HuH-7 (cell line): ENCODE measurements around the gene NSD2.

Experiments used
- DNase-seq: peaks from one replicate; pipeline ENCODE4 v3.0.0; 2011; ENCODE audit warnings: low spot score

The NSD2 gene

DNA sequence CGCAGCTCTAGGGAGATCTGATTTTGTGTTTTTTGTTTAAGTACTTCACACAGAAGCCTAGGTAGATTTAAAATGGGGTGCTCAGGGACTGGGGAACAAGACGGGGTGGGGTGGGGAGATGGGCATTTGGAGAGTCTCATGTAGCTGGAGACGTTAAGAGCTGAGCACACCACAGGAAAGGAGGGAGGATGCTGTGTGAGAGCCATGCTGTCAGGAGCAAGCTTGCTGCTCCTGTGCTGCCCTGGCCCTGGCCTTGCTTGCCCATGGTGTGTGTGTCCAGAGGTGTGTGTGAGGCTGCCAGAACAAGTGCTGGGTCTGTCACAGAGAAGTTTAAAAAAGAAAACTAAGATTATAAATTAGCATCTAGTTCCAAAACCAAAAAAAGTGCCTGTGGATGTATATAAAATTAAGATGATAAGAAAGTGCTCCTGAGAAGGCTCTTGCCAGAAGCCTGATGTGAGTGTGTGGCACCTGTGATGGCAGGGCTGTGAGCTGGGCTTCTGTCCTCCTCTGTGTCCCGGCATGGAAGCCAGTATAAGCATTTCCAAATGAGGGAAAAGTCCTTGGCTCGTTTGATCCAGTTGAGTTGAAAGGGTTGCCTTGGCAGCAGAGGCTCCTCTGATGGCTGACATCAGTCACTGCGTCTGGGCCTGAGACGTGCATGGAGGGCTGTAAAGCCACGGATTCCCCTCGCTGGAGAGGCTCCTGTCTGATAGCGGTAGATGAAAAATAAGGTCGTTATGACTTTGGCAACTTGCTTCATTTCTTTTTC, 74.1 kb downstream of the NSD2 start:
- no peak for DNase-seq

DNA sequence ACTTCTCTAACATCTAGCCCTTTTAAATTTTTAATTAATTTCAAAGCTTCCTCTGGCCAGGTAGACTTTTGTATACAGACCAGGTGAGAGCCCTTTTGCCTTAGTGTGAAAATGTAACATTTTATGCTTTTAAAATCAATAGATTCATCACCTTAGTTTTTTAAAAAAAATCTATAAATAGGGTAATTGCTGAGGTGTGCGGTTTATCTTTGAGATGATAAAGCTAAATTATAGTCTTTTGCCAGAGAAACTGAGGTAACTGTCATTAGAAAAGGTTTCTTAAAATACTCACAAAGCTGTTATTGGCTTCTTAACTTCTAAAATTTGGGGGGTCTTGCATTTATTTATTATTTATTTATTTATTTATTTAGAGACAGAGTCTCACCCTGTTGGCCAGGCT, 74.7 kb downstream of the NSD2 start:
- DNase-seq, result no peak

DNA sequence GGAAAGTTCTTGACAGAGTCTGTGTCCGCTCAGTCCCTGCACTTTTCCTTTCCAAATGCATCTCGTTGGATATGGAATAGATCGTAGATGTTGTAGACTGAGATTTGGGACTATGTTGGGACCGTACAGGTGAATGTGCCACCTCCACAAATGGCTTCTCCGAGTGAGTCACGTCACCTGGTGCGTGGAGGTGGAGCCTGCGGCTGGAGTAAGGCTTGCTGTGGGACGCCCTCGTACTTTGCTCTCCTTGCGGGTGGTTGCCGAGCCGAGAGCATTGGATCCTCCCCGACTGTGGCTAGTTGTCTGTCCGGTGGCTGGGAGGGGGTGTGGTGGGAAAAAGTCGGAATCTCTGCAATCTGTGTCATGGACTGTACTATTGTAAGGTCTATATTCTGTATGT, 77.0 kb downstream of the NSD2 start:
- no peak for DNase-seq

DNA sequence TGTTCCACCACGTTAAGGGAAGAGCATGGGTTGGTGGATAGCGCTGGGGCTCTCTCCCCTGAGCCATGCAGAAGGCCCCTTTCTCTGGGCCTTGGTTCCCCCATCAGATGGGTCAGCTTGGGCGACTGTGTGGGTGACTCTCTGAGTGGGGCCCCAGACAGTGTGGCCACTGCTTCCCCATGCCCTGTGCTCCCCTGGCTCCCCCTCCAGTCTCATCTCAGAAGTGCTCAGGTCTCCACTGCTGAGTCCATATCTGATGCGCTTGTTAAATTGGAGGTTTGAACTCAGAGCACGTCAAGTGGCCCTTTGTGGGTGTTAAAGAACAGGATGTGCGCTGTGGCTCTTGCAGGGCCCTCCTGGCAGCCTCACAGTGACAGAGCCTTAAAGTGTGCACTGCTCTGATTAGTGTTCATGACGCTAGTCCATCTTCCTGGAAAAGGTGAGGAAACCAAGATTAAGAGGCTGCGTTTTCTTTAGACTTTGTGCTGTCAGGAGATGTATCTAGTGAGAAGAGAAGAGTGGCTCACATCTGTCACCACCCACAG, 77.8 kb downstream of the NSD2 start:
- no peak for DNase-seq

DNA sequence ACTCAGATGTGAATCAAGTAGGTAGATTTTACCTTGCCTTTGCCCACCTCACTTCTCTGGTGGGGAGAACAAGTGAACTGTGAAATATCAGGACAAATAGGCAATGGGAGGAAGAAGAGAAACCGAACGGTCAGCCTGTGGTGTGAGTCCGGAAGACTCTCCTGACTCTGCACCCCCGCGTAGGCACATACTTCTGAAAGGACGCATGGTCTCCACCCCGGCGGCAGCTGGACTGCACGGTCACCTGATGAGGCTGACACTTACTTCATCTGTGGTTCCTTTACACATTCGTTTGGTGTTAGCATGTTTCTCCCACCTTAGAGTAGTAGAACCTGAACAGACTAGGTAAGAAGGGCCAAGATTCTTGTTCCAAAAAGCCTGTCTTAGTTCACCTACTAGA, 79.2 kb downstream of the NSD2 start:
- no peak for DNase-seq

DNA sequence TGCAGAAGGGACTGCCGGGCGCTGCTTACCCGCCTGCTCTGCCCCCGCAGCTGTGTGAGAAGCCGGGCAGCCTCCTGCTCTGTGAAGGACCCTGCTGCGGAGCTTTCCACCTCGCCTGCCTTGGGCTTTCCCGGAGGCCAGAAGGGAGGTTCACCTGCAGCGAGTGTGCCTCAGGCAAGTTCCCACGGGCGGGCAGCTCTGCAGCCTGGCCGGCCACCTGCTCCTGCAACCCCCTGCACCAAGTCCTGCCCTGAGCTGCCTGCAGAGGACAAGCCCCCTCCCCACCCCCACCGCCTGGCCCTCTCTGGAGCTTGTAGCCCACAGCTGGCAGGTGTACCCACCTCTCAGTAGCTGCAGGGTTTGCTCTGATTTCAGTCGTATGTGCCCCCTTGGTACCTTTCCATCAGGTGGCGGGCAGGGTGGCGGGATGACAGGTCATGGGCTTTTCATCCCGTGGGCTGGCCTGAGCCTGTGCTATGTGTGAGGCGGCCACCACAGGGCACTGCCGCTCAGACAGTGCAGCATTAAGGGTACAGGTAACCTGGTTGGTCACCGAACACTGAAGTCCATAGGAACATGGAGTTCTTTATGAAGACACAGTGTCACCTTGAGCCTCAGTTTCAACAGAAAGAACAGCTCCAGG, 81.0 kb downstream of the NSD2 start:
- DNase-seq, result no peak

DNA sequence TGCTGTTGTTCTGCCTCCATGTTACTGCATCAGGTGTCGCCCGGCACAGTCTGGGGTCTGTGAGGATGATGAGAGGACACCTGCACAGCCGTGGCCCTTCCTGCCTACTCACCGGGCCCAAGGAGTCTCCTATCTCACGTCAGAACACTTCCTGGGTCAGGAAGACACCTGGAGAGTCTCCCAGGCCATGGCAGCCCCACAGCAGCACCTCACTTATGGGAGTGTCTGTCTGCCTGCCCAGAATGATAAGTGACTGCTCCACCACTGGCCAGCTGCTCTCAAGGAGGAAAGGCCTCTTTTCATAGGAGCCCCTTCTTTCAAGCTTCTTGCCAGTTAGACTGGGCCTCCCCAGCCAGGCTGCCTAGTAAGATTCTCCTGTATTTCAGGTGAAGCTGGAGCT, 81.5 kb downstream of the NSD2 start:
- DNase-seq, result no peak

DNA sequence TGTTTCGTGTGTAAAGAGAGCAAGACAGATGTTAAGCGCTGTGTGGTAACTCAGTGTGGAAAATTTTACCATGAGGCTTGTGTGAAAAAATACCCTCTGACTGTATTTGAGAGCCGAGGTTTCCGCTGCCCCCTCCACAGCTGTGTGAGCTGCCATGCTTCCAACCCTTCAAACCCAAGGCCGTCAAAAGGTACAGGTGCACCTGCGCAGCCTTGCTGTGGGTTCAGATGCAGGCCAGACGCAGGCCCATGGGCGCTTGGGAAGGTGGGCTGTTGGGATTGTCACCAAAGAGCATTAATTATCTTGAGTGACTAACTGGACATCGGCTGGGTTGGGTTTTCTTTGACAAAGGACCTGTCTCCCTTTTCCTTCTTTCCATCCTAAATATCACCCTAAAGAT, 82.1 kb downstream of the NSD2 start:
- no peak for DNase-seq

DNA sequence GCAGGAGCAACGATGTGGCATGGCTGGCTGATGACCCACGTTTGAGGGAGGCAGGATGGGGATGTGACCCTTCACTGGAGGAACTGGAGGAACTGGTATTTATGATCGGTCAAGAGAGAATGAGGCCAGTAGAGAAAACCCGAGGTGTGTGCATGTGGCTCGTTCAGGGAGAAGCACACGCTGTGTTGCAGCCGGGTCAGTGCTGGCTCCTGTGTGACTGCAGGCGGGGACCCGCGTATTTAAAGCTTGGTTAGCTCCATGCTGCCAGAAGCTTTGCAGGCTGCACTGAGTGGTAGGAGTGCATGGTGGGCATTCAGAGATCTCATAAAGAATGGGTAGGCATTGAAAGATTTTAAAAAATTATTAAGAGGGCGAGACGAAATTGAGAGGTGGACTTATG, 85.4 kb downstream of the NSD2 start:
- DNase-seq, result no peak

DNA sequence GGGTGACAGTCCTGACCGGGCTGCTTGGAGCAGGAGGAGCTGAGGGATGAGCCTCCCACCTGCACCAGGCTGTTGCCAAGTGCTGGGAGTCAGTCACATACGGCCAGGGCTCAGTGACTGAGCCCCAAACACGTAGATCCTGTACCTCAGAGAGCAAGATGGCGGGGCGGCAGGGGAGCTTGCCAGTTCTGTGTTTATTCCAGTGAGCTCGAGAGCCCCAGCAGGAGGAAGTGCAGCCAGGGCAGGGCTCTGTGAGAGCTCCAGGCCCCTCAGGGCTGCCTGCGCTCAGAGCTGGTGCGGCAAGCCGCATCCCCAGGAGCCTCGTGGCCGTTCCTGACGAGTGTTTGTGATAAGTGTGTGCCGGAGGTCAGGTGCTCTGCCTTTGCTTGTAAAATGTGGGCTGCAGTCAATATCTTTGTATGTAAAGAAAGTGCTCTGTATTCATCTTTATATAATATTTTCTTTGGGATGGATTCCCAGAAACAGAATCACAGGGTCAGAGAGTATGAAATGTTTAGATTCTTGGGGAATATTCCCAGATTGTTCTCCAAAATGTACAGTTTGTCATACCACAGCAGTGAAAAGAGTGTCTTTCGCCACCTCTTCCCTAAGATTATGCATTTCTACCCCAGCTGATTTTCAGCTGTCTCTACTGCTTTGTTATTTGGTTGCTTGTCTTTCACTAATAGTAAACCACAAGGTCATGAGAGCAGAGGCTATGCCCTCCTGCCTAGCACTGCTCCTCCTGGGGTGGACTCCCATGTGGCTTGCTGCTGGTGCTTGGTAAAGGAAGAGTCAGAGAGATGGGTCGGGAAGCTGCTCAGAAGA, 87.3 kb downstream of the NSD2 start:
- no peak for DNase-seq

DNA sequence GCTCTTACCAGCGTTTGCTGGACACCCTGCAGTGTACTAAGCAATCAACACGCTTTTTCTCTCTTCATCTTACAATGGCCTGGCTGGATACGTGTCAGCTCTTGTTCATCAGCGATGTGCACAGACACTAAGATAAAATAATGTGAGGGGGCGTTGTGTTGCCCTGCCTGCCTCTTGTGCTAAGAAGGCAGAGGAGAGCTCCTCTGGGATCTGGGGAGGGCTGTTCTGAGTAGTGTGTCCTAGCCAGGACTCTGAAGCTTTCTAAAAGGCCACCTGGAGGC, 87.9 kb downstream of the NSD2 start:
- DNase-seq, result no peak

DNA sequence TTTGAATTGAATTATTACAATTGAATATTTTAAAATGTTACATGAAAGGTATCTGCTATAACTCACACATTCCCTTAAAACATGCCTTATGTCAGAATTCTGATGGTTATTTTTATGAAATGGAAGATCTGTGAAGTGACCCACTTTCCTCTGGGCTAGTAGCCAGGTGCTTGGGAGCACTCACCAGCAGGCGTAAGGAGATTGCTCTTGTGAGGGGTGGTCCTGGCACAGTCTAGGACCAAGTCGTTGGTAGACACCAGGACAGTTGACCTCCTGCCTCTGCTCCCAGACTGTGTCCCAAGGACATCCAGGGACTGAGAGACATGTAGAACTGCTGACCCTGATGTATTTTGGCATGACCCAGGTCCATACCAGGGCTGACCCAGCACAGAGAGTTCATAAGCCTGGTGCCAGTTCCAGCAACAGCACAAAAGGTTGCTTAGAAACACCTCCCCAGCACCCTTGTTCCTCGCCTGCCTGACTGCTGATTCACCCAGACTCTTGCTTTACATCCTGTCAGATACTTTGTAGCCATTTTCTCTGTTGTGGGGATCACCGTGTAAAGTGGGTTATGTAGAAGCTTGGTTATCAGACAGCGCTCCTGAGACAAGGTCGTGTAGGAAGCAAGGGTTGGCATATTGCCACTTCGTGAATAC, 89.1 kb downstream of the NSD2 start:
- no peak for DNase-seq

DNA sequence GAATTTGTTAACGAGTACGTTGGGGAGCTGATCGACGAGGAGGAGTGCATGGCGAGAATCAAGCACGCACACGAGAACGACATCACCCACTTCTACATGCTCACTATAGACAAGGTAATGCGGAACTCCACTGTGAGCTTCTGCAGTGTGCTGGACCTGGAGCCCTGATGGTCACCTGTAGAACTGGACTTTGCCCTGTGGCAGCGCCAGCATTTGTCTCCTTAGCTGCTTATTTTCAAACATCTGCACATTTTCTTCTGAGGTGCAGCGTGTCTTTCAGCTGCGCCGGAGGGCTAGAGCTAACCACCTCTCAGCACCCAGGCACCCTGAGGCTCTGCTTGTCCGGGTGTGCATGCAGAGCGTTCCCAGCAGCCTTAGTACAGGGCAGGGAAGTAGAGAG, 89.8 kb downstream of the NSD2 start:
- DNase-seq, result no peak

DNA sequence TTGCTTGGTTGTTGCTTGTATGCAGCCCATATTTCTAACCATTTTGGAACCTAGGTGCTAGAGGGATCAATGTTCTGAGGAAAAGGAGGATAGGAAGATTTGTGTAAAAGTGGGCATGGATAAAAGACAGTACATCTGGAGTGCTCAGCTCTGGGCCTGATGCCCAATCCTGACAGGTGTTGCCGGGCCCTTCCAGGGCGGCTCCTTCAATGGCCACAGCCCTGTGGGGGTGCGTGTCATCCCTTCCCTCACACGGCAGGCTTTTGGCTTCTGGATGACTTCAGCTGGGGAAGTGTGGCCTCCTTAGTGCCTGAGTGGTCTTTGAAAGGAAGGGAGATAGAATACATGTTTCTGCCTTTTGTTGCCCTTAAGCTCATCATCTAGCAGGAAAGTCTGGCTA, 90.4 kb downstream of the NSD2 start:
- no peak for DNase-seq

DNA sequence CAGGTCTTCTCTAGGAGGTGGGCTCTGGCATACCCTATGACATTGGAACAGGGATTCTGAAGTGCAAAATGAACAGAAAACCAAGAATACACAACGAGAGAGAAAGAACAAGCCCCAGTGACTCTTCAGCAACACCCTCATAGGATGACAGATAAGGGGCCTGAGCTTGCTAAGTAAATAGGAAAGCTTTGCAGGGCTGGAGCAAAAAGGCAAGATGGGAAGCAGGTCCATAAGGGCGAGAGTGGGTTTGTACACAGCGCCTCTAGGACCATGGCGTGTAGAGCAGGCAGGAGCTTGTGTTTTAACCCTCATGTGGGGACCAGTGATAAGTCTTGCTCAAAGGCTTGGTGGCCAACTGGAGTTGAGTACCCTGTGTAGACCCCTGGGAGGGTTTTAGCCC, 91.8 kb downstream of the NSD2 start:
- DNase-seq, result no peak

DNA sequence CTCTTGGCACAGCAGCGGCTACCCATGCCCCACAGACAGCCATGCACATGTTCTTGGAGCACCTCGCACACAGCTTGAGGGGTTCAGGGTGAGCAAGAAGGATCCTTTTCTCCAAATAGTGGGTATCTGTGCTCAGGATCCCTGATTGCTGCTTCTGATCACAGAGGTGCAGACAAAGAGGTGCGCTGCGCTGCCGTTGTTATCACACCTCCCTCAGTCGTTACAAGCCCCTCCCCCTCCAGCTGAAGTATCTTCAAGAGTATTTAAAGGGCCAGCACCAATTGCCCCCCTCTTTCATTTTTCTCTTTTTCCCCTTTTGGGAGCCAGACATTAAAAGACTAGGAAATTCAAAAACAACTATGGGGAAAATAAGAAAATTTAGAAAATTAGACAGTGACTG, 93.2 kb downstream of the NSD2 start:
- DNase-seq, result no peak

DNA sequence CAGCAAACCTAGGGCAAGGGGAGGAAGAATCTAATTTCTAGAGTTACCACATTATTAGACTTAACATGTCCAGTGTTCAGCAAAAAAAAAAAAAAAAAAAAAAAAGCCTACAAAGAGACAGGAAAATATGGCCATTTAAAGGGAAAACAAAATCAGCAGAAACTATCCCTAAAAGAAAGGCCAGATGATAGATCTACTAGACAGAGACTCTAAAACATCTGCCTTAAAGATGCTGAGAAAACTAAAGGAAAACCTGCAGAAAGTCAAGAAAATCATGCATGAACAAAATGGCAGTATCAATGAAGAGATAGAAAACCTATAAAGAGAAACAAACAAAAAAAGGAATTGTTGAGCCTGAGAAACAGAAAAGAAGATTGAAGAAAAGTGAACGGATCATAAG, 93.8 kb downstream of the NSD2 start:
- no peak for DNase-seq

DNA sequence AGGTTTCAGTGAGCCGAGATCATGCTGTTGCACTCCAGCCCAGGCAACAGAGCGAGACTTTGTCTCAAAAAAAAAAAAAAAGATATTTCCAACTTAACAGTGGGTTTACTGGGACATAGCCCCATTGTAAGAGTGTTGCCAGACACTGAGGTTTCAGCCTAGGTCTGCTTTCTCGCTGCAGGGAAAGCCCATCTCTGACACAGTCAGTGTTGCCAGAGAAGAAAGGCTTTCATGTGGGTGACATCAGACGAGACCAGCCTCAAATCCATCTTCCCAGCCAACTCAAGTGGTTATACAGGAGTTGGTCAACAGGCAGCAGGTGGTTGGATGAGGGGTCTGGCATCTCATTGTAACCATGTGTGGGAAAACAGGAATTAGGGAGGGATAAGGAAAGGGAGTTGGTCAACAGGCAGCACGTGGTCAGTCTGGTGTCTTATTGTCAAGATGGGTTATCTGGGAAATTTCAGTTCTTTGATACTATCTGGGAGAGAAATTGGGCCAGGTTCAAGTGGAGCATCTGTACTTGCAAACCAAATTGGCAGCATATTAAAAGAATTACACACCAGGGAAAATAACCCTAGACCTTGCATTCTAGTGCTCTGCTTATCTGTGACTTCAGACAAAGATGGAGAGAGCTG, 96.4 kb downstream of the NSD2 start:
- DNase-seq, result no peak

DNA sequence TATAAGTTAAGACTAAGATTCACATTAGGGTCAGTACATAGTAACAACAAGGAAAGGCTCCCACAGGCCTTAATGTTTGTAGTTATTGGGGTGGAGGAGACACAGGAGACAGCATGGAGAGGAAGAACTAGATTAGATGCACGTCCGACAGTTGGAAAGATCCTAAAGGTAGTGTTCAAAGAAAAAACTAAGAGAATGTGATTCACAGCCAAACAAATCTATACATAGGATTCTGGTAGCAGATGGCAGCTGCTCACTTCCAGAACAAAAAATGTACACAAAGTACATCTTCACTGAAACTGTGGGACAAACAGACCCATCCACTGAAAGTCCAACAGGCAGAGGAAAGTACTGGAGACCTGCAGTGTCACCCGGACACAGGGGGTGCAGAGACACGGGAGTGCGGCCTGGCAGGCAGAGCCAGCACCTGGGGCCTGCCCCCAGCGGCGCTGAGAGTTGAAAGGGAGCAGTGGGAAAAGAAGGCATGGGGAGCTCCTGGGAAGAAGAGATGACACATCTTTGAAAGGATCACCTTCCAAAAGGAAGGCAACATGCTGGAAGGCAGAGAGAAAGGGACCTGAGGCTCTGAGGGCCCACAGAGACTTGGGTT, 97.6 kb downstream of the NSD2 start:
- no peak for DNase-seq

DNA sequence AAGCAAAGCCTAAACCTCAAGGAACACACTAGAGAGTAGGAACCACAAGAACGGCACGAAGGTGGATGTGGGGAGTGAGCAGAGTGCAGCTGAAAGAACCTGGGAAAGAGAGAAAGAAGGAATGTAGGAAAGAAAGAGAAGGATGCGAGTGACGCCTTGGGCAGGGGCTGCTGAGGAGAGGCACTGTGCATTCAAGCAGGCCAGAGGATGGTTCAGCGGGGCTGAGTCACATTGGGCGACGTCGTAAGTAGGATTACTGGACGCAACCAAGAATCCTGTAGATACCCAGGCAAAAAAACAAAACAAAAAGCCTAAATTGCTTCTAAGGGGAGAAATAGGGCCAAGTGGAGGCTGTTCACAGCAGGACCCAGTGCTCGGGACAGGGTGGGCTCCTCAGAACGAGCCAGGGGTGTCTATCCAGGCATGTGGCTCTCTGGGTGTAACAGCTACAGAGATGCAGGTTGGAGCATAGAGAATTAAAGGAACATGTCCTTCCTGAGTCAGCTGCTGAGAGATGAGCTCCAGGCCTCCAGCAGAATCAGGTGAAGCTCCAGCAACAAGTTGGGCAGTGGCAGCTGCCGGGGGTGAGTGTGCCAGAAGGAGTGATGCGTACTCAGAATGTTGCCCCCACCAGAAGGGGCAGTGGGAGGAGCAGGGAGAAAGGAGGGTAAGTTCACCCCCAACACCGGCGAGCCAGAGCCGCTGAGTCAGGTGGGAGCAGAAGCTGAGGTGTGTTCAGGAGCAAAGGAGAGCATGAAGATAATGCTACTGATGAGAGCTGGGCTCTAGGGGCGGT, 98.9 kb downstream of the NSD2 start:
- DNase-seq, result no peak

DNA sequence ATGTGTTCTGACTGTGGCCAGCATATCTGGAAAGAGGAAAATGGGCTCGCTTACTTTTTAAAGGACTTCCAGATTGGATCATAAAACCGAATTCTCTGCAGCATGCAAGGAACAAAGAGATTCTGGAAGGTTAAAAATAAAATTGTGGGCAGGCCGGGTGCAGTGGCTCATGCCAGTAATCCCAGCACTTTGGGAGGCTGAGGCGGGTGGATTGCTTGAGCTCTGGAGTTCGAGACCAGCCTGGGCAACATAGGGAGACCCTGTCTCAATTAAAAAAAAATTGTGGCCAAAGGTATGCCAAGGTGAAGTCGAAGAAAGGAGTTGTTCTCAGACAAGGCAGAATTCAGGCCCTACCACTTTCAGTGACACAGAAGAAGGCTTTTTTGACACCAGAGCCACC, 99.7 kb downstream of the NSD2 start:
- DNase-seq, result no peak
